ENCODE measurements around the gene ELOVL5. TPM values are rescaled to one million over a fixed set of nuclear protein-coding genes. Genes with fewer than 3 reads are reported as not detected.

ELOVL5 gene
- total and polyA plus RNA-seq, 2 experiments from 2014 or later = 83.3 to 180 TPM

- H3K79me2 ChIP-seq (replicated peaks; ENCODE audit: insufficient read depth) = peaks cover 54% of the 10 kb centered on the region
- H4K20me1 ChIP-seq (replicated peaks; ENCODE audit: insufficient read depth) = peaks cover 44% of the 10 kb centered on the region
- ATAC-seq (peak; percentile 78), DNase-seq (ENCODE audit: low spot score) (peak; percentile 71)
- H3K36me3 ChIP-seq (ENCODE audit: insufficient read depth) = peaks cover 4% of the 10 kb centered on the region; the same call in 1 of the 2 replicates
- Mint-ChIP-seq H3K27me3 (ENCODE audit: insufficient read depth, low read depth, poor library complexity) (peaks cover 21% of the 10 kb centered on the region), H3K4me3 (peak overlapping the region; percentile 97), H3K36me3 (ENCODE audit: low read depth) (peaks cover 11% of the 10 kb centered on the region), H3K4me1 (peaks cover 35% of the 10 kb centered on the region), H3K27ac (peak overlapping the region; percentile 92), H3K9me3 (no peaks in the 10 kb centered on the region; the same call in 1 of the 3 replicates)
- no peak for TF ChIP-seq ZNF114 (CRISPR knock-in tag; IDR thresholded peaks at IDR 0.05)
- TF ChIP-seq JUNB (IDR thresholded peaks at IDR 0.05; ENCODE audit: unreplicated experiment) = no peak
- TF ChIP-seq CTCF (conservative IDR thresholded peaks at IDR 0.05; ENCODE audit: low read depth in 2 of 2) = no peak
- TF ChIP-seq NANOG (IDR thresholded peaks at IDR 0.05; ENCODE audit: borderline replicate concordance) = no peak
- TF ChIP-seq, protein P1, sequence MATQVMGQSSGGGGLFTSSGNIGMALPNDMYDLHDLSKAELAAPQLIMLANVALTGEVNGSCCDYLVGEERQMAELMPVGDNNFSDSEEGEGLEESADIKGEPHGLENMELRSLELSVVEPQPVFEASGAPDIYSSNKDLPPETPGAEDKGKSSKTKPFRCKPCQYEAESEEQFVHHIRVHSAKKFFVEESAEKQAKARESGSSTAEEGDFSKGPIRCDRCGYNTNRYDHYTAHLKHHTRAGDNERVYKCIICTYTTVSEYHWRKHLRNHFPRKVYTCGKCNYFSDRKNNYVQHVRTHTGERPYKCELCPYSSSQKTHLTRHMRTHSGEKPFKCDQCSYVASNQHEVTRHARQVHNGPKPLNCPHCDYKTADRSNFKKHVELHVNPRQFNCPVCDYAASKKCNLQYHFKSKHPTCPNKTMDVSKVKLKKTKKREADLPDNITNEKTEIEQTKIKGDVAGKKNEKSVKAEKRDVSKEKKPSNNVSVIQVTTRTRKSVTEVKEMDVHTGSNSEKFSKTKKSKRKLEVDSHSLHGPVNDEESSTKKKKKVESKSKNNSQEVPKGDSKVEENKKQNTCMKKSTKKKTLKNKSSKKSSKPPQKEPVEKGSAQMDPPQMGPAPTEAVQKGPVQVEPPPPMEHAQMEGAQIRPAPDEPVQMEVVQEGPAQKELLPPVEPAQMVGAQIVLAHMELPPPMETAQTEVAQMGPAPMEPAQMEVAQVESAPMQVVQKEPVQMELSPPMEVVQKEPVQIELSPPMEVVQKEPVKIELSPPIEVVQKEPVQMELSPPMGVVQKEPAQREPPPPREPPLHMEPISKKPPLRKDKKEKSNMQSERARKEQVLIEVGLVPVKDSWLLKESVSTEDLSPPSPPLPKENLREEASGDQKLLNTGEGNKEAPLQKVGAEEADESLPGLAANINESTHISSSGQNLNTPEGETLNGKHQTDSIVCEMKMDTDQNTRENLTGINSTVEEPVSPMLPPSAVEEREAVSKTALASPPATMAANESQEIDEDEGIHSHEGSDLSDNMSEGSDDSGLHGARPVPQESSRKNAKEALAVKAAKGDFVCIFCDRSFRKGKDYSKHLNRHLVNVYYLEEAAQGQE (IDR thresholded peaks at IDR 0.05; ENCODE audit: unreplicated experiment) = no peak
- TF ChIP-seq ZNF331 (CRISPR knock-in tag; IDR thresholded peaks at IDR 0.05; ENCODE audit: low read depth) = no peak
- TF ChIP-seq STAT1 (IDR thresholded peaks at IDR 0.05; ENCODE audit: unreplicated experiment) = no peak
- TF ChIP-seq ETS1 (IDR thresholded peaks at IDR 0.05) = no peak
- no peak for TF ChIP-seq POLR2AphosphoS5 (IDR thresholded peaks at IDR 0.05; ENCODE audit: low read depth)
- no peak for TF ChIP-seq EZH2phosphoT487 (IDR thresholded peaks at IDR 0.05; ENCODE audit: unreplicated experiment)
- no peak for TF ChIP-seq CREB1 (CRISPR knock-in tag; IDR thresholded peaks at IDR 0.05; ENCODE audit: low read depth)
- no peak for TF ChIP-seq EZH2 (IDR thresholded peaks at IDR 0.05; ENCODE audit: low read depth, unreplicated experiment)
- TF ChIP-seq ZNF462 (CRISPR knock-in tag; IDR thresholded peaks at IDR 0.05) = no peak
- peak overlapping the region; percentile 95 for H3K4me3 ChIP-seq
- H3K27me3 ChIP-seq (ENCODE audit: insufficient read depth) = peaks cover 10% of the 10 kb centered on the region; the same call in 1 of the 2 replicates
- no peaks in the 10 kb centered on the region for H3K9me2 ChIP-seq (ENCODE audit: insufficient read depth)
- H3K27ac ChIP-seq (ENCODE audit: low read depth) = peak overlapping the region; percentile 85
- H3F3A ChIP-seq (replicated peaks; ENCODE audit: low read depth) = no peaks in the 10 kb centered on the region
- H3K4me1 ChIP-seq (ENCODE audit: insufficient read depth) = peaks cover 23% of the 10 kb centered on the region
- peak overlapping the region; percentile 93 for H3K4me2 ChIP-seq
- no peak overlapping the region for H2AFZ ChIP-seq
Measured at GRCh38 chr6:53347921-53348370, 804 bp downstream of the ELOVL5 start.

Data from GM23338 (cell line).